A673 (cell line): ENCODE measurements around the gene DNAJB14.

Source experiments
- EZH2 ChIP-seq: fragments of 200-600 bp; sonication (generic); IDR thresholded peaks from 2 replicates; pipeline ENCODE4 v1.6.1; 2017; ENCODE audit warnings: borderline replicate concordance, low read depth, mild to moderate bottlenecking, mixed read lengths, antibody characterized with exemption, low read length; ENCODE audit not compliant: poor library complexity, severe bottlenecking
- TF ChIP-seq, protein P1 (sequence below): fragments of 300-800, 200-600 bp; sonication (generic); conservative IDR thresholded peaks from 2 replicates; pipeline ENCODE4 v1.5.1; 2017; ENCODE audit warnings: low read depth, mild to moderate bottlenecking, antibody characterized with exemption, low read length, moderate library complexity, mixed read lengths

DNA sequence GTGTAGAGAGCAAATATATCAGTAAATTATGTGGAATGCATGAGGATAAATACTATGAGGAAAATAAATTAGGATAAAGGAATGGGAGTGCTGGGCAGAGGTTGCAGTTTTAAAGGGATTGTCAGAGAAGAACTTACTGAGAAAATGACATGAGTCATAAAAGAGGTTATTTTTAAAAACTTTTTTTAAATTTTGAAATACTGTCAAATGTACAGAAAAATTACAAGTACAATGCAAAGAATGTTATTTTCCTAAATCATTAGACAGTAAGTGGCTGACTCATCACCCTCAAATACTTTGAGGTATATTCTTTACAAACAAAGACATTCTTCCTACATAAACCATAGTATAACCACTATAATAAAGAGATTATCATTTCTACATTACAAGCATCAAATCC, 33.5 kb upstream of the DNAJB14 start:
- no peak for TF ChIP-seq EZH2
- TF ChIP-seq, protein P1, sequence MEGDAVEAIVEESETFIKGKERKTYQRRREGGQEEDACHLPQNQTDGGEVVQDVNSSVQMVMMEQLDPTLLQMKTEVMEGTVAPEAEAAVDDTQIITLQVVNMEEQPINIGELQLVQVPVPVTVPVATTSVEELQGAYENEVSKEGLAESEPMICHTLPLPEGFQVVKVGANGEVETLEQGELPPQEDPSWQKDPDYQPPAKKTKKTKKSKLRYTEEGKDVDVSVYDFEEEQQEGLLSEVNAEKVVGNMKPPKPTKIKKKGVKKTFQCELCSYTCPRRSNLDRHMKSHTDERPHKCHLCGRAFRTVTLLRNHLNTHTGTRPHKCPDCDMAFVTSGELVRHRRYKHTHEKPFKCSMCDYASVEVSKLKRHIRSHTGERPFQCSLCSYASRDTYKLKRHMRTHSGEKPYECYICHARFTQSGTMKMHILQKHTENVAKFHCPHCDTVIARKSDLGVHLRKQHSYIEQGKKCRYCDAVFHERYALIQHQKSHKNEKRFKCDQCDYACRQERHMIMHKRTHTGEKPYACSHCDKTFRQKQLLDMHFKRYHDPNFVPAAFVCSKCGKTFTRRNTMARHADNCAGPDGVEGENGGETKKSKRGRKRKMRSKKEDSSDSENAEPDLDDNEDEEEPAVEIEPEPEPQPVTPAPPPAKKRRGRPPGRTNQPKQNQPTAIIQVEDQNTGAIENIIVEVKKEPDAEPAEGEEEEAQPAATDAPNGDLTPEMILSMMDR: no peak
